ENCODE results near the gene ALCAM. TPM values are rescaled to one million over a fixed set of nuclear protein-coding genes. Genes with fewer than 3 reads are reported as not detected.

Gene ALCAM
- total and polyA plus RNA-seq, 7 donors, result 0.42 to 1.5 (median 0.70) TPM

- no peak overlapping the region for H3K27ac ChIP-seq
- H3K9me3 ChIP-seq, result no peaks in the 10 kb centered on the region
- H3K4me3 ChIP-seq, result no peak overlapping the region
- no peak for TF ChIP-seq CTCF (IDR thresholded peaks at IDR 0.05)
- H3K27me3 ChIP-seq (ENCODE audit: insufficient read depth in 3 of 3, low read length in 2 of 3), result no peaks in the 10 kb centered on the region
- WGBS, 3 donors, result 51 to 59% (median 56%) methylated on average over 6 of the region's 6 CpGs
- intact Hi-C loops (cut with DNase I), result no loop called here
- ATAC-seq, result no peak
- DNase-seq, result no peak
- no peaks in the 10 kb centered on the region for H3K36me3 ChIP-seq (ENCODE audit: insufficient read depth in 1 of 2, low read depth in 1 of 2)
- H3K4me1 ChIP-seq, result no peaks in the 10 kb centered on the region
Measured at GRCh38 chr3:105516972-105517371, 150.3 kb downstream of the ALCAM start.

GRCh38 chr3:105518203-105518602 is 151.5 kb downstream of the ALCAM start:
- no peaks in the 10 kb centered on the region for H3K36me3 ChIP-seq (ENCODE audit: insufficient read depth in 1 of 2, low read depth in 1 of 2)
- no peaks in the 10 kb centered on the region for H3K9me3 ChIP-seq
- H3K4me1 ChIP-seq, result no peaks in the 10 kb centered on the region
- no peak for TF ChIP-seq CTCF (IDR thresholded peaks at IDR 0.05)
- intact Hi-C loops (cut with DNase I), result no loop called here
- H3K4me3 ChIP-seq, result no peak overlapping the region
- H3K27me3 ChIP-seq (ENCODE audit: insufficient read depth in 3 of 3, low read length in 2 of 3), result no peaks in the 10 kb centered on the region
- no peak overlapping the region for H3K27ac ChIP-seq
- ATAC-seq (no peak), DNase-seq (no peak)

GRCh38 chr3:105518806-105519418 is 152.2 kb downstream of the ALCAM start:
- Histone ChIP-seq H3K27ac (no peak overlapping the region), H3K27me3 (ENCODE audit: insufficient read depth in 3 of 3, low read length in 2 of 3) (no peaks in the 10 kb centered on the region), H3K4me3 (no peak overlapping the region), H3K36me3 (ENCODE audit: insufficient read depth in 1 of 2, low read depth in 1 of 2) (no peaks in the 10 kb centered on the region), H3K4me1 (no peaks in the 10 kb centered on the region), H3K9me3 (no peaks in the 10 kb centered on the region)
- ATAC-seq (peak in 1 of 4 donors; percentile 61), DNase-seq (no peak)
- WGBS, 3 donors, result 1 to 6% (median 5%) methylated on average over 4 of the region's 4 CpGs
- peak; percentile 71 for TF ChIP-seq CTCF (IDR thresholded peaks at IDR 0.05)
- intact Hi-C loops (cut with DNase I), result no loop called here

GRCh38 chr3:105521770-105522169 is 155.1 kb downstream of the ALCAM start:
- no peaks in the 10 kb centered on the region for H3K4me1 ChIP-seq
- no peak for DNase-seq
- no peak for TF ChIP-seq CTCF (IDR thresholded peaks at IDR 0.05)
- H3K4me3 ChIP-seq, result no peak overlapping the region
- ATAC-seq, result no peak
- 56 to 65% (median 63%) methylated on average over 2 of the region's 2 CpGs for WGBS, 3 donors
- intact Hi-C loops (cut with DNase I), result no loop called here
- H3K9me3 ChIP-seq, result no peaks in the 10 kb centered on the region
- no peaks in the 10 kb centered on the region for H3K36me3 ChIP-seq (ENCODE audit: insufficient read depth in 1 of 2, low read depth in 1 of 2)
- H3K27ac ChIP-seq, result no peak overlapping the region
- H3K27me3 ChIP-seq (ENCODE audit: insufficient read depth in 3 of 3, low read length in 2 of 3), result no peaks in the 10 kb centered on the region

- H3K4me3 ChIP-seq, result no peak overlapping the region
- no peak overlapping the region for H3K27ac ChIP-seq
- no peaks in the 10 kb centered on the region for H3K27me3 ChIP-seq (ENCODE audit: insufficient read depth in 3 of 3, low read length in 2 of 3)
- 93 to 97% (median 97%) methylated on average over 1 of the region's 1 CpG for WGBS, 3 donors
- no peaks in the 10 kb centered on the region for H3K9me3 ChIP-seq
- H3K4me1 ChIP-seq, result no peaks in the 10 kb centered on the region
- H3K36me3 ChIP-seq (ENCODE audit: insufficient read depth in 1 of 2, low read depth in 1 of 2), result no peaks in the 10 kb centered on the region
- no peak for TF ChIP-seq CTCF (IDR thresholded peaks at IDR 0.05)
- intact Hi-C loops (cut with DNase I), result no loop called here
- DNase-seq, result no peak
- ATAC-seq, result no peak
Measured at GRCh38 chr3:105523501-105523900, 156.8 kb downstream of the ALCAM start.
